HG03196 (cell line): ENCODE measurements around the gene YTHDF1.

ENCODE experiments used
- ATAC-seq: cut with Tn5 transposase; IDR thresholded peaks from one replicate; pipeline ENCODE4 v1.9.1; 2021; ENCODE audit not compliant: unreplicated experiment

Gene YTHDF1

DNA sequence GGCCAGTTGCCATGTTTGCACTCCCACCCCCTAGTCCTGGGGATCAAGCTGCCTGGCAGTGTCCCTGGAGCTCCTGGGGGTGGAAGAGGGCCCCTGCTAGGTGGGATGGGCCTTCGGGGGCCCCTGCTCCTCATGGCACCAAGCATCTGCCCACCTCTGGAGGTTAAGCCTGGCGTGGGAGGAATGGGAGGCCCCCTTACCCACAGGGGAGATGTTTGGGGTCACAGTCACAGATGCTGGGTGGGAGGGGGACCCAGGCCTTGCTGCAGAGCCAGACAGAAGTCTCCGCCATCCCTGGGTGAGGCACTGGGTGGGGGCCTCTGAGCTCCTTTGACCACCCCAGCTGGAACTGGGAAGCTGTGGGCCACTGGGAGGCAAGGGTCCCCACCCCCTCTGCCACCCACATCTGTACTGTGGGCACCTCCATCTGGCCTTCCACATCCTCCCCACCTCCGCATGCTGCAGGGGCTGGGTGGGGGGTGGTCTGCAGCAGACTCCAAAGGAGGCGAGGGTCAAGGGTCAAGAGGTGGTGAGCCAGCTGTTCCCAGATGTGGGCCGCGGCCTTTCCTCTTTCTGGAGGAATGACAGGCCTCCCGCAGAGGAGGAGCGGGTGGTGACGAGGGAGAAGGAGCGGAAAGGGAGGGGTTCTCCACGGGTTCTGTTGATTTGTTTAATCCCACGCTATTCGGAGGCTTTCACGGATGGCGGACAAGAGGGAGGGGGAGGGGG, 41.5 kb downstream of the YTHDF1 start:
- ATAC-seq: no peak

DNA sequence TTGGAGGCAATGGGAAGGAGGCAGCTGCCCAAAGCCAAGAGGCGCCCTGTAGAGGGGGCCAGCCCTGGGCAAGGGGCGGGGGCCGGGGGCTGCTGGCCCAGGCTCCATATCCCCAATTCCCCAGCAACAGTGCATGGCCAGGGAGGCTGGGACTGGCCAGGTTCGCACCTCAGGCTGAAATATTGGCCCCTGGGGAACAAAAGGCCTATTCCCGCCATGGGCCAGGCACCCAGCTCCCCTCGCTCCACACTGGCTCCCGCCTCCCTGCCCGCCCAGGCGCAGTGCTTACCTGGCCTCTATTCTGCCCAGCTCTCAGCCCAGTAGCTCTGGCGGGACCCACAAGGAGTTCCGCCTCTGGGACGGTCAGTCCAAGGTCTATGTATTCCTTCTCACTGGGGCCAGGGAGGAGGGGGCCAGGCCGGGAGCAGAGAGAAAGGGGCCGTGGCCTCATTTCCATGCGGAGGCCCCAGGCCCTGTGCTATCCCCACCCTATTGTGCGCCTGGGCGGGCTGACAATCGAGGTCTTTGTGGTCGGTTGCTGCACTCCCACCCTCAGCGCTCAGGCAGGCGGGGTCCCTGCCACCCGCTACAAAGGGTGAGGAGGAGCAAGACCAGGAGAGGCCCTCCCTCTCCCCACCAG, 42.3 kb downstream of the YTHDF1 start:
- no peak for ATAC-seq

DNA sequence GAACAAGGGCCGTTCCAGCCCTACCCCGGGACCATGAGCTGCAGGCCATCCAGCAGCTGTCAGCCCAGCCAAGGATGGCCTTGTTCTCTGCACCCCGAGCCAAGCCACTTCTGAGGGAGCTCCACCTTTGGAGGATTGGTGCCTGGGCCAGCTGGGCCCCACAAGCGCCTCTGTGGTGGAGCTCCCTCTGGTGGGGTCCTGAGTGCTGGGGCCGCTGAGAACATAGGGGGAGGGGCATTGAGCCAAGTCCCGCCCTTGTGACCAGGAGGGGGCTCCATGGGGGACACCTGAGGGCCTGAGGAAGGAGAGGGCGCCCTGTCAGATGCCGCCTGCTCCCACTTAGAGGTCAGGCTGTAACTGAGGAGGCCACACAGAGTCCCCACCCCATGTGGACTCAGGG, 43.2 kb downstream of the YTHDF1 start:
- no peak for ATAC-seq

DNA sequence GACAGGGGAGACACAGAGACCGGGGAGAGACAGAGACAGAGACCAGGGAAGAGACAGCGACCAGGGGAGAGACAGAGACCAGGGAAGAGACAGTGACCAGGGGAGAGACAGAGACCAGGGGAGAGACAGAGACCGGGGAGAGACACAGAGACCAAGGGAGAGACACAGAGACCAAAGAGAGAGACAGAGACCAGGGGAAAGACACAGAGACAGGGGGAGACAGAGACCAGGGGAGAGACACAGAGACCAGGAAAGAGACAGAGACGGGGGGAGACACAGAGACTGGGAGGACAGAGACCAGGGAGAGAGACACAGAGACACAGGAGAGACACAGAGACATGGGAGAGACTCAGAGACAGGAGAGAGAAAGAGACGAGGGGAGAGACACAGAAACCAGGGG, 43.9 kb downstream of the YTHDF1 start:
- ATAC-seq: no peak

DNA sequence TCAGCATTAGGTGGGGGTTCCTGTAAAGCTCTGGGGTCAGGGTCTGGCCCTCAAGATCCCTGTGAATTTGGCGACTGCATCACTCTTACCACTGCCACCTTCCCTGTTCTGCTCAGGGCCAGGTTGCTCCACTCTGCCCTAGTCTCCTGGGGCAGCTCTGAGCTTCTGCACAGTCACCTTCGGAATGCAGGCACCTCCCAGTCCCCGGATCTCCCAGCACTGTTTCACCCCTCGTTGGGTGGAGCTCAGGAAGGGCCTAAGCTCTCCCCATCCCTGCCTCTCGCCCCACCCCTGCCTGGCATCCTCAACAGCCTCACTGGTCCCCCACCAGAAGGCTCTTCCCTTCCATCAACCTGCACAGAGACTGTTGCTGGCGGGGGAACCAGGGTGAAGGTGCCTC, 46.2 kb downstream of the YTHDF1 start:
- no peak for ATAC-seq

DNA sequence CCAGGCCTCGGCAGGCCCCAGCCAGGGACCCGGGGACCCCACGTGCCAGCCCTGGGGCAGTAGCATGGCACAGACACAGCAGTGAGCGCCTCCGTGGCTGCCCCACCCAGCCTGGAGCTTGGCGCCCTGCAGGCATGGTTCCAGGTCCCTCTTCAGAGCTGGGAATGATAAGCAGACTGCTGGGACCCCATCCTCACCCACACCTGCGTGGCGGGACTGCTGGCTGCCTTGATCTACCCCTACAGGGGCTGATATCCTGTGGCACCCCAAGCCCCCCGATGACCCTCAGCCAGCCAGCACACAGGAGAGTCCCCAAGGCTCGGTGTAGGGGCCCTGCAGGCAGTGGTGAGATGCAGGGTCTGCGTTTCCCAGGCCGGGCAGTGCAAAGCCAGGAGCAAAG, 47.1 kb downstream of the YTHDF1 start:
- ATAC-seq: no peak

DNA sequence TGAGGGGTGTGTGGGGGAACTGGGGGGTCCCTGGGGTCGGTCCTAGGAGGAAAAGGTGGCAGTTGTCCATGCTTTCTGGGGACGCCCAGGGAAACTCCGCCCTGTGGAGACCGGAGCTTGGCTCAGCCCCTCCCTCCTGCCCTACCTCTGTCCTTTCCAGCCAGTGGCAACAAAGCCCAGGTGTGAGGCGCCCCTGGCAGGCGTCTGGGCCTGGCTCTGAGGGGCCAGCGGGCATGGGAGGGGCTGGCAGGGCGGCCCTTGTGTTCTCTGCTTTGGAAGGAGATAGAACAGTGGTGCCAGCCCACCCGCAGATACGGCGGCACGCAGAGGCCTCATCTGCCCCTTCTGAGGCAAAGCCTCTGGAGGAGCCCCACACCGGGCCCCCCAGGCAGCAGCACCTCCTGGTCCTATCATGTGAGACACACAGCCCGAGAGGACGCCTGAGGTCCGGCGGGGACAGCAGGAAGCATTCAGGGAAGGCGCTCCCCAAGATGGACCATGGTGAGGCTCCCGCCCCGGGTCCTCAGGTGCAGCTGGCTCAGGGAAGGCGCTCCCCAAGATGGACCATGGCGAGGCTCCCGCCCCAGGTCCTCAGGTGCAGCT, 47.9 kb downstream of the YTHDF1 start:
- ATAC-seq: no peak

DNA sequence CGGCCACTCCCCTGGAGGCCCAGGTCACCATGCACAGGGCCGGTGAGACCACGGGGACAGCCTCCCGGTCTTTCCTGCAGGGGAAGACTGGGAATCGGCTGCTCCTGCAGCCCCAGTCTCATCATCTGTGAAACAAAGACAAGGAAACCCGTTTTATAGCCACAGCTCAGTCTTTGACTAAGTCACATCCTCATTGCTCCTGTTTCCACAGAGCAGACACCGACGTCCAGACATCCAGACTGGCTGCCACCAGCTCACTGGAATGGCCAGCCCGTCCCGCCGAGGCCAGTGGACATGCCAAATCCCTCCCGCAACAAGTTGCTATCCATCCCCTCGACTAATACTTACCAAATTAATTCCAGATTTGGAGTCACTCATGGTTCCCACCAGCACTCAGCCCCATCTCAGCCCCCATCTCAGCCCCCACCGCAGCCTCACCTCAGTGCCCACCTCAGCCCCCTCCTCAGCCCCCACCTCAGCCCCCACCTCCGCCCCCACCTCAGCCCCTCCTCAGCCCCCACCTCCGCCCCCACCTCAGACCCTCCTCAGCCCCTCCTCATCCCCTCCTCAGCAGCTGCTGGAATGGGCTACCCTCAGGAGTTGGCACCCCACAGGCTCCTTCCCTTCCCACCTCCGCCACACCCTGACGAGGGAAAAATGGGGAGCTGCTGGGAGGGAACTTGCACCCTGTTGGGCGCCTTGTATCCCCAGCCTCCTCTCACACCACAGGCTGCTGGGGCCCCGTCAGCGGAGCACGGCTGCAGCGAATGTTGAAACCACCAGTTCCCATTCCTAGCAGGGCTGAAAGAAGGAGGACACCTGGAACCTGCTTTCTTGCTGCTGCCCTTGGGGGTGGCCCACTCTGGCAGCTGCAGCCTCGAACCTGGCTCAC, 48.7 kb downstream of the YTHDF1 start:
- no peak for ATAC-seq

DNA sequence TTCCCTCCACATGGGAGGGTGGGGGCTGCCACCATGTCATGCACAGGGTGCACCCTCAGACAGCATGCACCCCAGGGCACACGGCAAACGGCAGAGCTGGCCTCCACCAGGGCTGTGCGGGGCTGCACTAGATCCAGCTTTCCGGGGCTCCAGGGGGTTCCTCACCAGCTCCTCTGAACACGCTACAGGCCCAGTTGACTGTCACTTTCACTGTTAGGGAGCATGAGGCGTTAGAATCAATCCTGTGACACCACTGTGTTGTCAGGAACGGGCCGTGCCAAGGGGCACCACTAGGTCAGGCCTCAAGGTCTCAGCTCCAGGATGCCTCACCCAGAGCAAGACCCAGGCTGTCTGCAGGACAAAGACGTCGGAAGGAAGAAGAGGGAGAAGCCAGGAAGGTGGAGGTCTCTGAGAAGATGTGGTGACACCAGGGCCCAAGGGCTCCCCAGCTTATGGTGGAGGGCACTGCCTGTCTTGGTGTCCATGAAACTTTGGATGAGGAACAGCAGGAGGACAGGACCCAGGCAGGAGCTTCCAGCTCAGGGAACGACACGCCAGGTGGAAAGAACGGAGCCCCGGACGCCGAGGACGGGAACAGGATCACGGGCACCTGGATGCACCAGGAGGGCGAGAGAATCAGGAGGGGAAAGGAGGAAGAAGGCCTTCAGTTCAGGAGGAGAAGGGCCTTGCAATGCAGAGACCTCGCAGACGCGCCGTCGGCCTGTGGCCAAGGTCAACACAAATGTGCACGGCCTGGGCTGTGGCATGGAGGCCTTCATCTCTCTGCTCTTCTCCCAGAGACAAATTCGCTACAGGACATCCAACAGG, 49.5 kb downstream of the YTHDF1 start:
- no peak for ATAC-seq

DNA sequence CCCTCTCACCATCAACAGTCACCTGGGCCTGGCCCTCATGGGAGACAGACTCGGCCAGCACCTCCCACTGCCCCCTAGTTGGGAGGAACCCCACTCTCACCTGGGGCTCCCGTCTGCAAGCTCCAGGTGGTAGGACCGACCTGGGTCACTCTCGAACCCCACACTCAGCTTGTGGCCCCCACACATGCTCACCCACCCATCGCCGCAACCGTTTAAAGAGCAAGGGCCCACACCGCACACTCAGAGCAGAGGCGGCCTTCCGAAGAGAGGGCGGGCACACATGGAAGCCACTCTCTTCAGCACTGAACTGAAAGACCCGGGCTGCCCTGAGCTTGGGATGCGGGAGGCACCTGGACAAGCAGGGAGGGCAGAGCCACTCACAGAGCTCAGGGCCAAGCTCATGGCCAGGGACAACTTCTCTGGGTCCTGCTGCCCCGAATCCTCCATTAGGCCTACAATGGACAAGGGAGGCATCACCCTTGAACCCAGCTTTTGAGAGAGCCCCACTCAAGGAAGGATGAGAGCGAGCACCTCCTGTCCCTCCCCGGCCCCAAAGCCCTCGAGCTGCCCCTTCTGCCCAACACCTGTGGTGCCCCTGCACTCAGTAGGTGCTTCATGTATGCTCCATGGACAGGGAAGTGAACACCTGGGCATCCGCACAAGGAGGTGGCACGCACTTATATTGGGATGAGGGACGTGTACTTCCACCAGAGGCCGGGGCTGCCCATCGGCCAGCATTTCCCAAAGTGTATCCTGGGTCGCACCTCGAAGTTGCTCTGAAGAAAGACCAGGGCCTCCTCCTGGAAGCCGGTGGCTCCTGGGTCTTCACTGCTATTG, 50.4 kb downstream of the YTHDF1 start:
- ATAC-seq: no peak

DNA sequence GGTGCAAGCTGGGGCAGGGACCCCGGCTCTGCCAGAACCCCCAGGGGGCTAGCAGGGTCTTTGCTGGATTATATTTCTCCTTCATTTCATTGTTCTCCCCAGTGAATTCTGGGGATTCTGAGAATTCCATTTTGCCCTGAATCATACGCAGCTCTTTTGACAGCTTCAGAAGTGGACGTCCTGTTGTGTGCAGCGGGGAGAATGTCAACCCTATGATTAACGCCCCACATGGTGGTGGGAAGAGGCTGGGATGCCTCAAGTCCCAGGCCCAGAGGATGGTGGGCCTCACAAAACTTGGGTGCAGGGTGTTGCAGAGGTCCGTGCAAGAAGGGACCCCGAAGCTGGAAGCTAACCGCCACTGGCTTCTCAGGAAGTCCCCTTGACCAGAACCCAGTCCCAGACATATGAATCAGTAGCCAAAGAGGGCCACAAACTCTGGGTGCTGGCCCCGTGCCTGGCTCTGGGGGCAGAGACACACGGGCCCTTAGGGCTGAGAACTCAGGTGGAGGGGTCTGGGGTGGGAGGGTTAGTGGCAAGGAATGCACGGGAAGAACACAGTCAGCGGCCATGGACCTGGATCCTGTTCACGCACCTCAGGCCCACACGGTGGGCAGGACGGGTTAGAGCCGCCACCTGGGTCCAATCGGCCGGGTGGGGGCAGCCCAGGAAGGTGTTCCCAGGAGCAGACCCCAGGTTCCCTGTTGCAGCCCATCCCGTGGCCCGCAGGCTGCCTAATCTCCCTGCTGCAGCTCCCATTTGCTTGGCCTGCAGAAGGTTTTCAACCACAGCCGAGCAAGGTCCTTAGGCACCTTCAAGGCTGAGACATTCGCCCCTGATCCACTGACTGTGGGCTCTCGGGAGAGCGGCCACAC, 51.2 kb downstream of the YTHDF1 start:
- ATAC-seq: no peak

DNA sequence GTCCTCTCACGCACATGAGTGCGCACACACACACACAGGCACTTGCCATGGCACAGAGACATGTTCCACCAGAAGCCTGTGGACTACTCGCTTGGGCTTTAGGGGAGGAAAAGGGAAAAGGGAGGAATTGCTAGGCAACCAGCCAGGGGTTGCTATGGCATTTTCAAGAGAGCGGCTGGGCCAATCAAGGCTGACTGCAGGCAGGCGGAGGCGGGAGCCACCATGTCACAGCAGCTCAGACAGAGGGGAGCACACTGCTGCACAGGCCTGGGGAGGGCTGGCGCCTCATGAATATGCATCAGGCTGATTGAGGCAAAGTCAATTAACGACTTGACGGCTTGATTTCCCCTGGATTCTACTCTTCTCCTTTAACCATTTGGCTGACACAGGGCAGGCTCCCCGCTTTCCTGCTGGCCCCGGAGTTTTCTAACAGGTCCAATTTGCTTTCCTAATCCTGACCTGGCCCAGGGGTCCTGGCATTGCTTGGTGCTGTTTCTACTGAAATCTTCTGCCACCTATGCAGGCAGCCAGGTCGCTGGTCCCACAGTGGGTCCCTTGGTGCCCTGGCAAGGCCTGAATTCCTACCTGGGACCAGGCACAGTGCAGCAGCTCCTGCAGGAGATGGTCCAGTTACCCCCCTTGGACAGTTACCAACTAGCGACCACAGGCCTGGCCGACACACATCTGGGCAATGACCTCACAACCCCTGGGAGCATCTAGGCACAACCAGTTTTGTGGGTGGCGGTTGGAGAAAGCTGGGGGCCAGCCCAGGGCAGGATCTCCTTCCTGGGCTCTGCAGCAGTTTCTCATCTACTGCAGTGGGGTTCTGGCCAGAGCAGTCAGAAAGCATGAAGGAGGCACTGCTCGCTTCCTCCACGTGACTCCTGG, 52.1 kb downstream of the YTHDF1 start:
- ATAC-seq: no peak

DNA sequence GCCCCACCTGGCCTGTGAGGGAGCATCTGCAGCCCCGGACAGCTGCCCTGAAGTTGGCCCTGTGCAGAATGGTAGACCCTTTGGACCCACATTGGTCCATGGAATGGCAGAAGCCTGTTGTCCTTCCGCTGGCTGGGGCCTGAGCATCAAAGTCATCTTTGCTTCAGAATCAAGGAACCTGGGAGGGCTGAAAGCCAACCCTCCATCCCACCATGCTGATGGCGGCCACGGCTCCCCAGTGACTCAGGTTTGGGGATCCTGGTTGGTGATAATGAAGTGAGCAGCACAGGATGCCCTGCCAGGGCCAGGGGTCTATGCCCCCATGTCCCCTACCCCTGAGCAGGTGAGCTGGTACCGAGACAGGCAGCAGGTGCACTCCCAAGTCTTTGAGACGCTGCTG, 52.8 kb downstream of the YTHDF1 start:
- no peak for ATAC-seq

DNA sequence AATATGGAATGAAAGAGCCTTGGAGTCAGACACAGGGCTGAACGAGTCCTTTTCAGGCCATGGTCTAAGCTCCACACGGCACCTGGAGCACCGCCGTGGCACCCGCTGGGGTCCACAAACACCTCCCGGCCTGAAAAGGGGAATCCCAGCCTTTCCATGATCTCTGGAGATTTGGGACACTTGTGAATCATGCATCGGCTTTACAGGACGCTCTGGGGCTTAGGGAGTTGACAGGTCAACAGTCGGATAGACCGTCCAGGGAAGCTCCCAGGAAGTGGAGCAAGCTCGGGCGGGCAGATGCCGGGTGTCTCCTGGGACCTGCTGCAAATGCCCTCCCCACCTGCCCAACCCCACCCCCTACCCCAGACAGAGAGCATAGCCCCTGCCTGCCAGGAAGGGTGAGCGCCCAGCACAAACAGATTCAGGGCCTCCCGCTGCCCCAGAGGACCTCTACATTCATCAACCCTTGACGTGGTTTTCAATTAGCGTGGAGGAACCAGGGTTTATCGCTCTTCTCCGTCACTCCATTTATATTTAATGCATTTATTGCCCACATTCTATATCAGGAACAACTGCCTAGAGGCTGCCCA, 53.6 kb downstream of the YTHDF1 start:
- ATAC-seq: no peak

DNA sequence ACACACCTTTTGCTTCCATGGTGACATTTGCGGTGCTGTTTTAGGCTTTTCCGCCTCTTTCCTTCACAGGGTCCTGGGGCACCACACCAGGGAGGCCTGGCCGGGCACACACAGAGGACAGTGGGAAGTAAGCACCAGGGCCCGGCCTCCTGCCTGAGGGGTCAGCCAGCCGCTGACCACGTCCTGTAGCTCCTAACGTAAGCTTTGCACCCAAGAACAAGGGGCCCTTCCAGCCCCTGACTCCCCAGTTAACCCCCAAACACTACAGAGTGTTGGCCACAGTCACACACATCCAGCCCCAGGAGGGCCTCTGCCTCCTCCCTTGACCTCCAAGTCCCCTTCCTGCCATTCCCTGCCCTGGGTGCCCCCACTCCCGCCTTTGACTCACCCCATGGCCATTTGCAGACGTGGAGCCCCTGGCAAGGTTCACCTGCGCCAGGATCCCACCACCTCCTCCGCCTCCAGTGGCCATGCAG, 54.7 kb downstream of the YTHDF1 start:
- ATAC-seq: no peak

DNA sequence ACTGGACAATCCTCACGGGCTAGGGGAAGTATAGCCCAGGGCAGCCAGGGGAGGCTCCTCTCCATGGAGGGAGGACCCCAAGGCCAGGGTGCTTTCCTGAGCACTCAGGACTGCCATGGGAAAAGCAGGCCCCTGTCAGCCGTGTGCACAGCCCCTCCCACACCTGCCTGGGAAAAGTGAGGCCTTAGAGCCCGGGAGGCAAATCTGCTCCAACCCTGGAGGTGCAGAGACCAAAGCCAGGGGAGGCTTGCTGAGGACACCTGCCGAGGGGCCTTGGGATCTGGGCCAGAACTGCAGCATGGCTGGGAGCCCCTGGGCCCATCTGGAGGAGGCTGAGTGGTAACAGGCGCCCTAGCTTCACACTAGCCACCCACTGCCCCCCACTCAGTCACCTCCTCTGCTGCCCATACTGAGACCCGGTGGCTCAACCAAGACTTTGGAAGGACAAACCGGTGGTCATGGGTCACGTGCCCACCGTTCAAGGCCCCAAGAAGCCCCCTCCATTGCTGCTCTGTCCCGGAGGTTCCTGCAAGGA, 55.2 kb downstream of the YTHDF1 start:
- ATAC-seq: no peak
